ENCODE measurements around the gene ADAD2.

Gene ADAD2

DNA sequence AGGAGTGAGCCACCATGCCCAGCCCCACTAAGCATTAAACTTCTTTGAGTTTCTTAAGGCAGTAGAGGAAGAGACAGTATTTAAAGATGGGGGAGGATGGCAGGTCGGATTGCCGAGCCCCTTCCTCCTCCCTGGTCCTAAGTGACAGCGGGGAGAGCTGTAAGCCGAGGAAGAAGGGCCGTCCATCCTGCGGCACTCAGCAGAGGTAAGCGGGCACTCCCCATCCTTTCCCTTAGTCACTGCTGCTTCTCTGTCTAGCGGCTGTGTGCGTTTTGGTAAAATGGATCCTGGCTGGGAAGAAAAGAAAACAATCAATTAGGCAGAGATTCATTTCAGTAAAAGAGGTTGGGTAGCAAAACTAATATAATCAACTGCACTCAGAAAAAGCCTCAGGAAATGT, 31.9 kb upstream of the ADAD2 start:
- Histone ChIP-seq H3K27me3 (ENCODE audit: control insufficient read depth, insufficient read depth, low read length) (no peaks in the 10 kb centered on the region; the same call in 1 of the 2 replicates), H3K9me3 (ENCODE audit: control insufficient read depth, insufficient read depth, low read length) (no peaks in the 10 kb centered on the region), H3K9ac (ENCODE audit: low read depth, low read length) (no peak overlapping the region), H3K4me1 (ENCODE audit: control insufficient read depth, insufficient read depth, low read length) (no peaks in the 10 kb centered on the region), H3K4me3 (ENCODE audit: low read depth, low read length) (no peak overlapping the region), H3K36me3 (ENCODE audit: control insufficient read depth, insufficient read depth, low read length) (no peaks in the 10 kb centered on the region), H3K27ac (ENCODE audit: low read depth, low read length) (no peak overlapping the region)

DNA sequence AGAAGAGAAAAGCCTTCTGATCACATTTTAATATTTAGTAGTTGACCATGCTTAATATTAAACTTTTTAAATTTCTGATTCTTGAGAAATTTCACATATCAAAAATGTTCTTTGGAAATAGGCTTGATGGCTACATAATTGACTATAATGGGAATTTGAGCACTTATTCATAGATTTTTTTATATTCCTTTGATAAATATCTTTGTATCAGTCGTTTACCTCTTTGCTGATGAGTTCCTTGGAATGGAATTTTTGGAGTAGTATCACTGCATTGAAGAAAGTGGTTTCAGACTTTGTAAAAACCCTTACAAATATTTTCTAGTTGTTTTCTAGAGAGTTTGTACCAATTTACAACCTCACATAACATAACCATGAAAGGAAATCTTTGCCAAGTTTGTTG, 31.2 kb upstream of the ADAD2 start:
- H3K9me3 ChIP-seq (ENCODE audit: control insufficient read depth, insufficient read depth, low read length) = no peaks in the 10 kb centered on the region
- H3K27ac ChIP-seq (ENCODE audit: low read depth, low read length) = no peak overlapping the region
- no peak overlapping the region for H3K9ac ChIP-seq (ENCODE audit: low read depth, low read length)
- no peak overlapping the region for H3K4me3 ChIP-seq (ENCODE audit: low read depth, low read length)
- H3K4me1 ChIP-seq (ENCODE audit: control insufficient read depth, insufficient read depth, low read length) = no peaks in the 10 kb centered on the region
- peaks cover 4% of the 10 kb centered on the region; the same call in 1 of the 2 replicates for H3K27me3 ChIP-seq (ENCODE audit: control insufficient read depth, insufficient read depth, low read length)
- H3K36me3 ChIP-seq (ENCODE audit: control insufficient read depth, insufficient read depth, low read length) = no peaks in the 10 kb centered on the region

DNA sequence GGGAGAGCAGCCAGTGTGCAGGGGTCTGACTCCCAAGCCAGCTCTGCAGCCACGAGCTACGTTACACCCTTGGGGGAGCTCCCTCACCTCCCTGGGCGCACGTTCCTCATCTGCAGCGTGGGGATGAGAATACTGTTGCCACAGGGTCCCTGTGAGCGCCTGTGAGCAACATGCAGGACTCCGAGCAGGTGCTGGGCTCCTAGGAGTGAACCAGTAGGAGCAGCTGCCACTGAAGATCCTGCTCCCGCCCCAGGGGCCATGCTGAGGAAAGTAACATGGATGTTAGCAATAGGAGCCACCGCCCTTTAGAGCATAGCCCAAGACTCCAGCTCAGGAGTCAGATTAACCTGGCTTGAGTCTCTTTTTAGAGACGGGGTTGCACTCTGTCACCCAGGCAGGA, 29.9 kb upstream of the ADAD2 start:
- Histone ChIP-seq H3K4me3 (ENCODE audit: low read depth, low read length) (no peak overlapping the region), H3K27me3 (ENCODE audit: control insufficient read depth, insufficient read depth, low read length) (peaks cover 4% of the 10 kb centered on the region; the same call in 1 of the 2 replicates), H3K36me3 (ENCODE audit: control insufficient read depth, insufficient read depth, low read length) (no peaks in the 10 kb centered on the region), H3K4me1 (ENCODE audit: control insufficient read depth, insufficient read depth, low read length) (no peaks in the 10 kb centered on the region), H3K27ac (ENCODE audit: low read depth, low read length) (no peak overlapping the region), H3K9ac (ENCODE audit: low read depth, low read length) (no peak overlapping the region), H3K9me3 (ENCODE audit: control insufficient read depth, insufficient read depth, low read length) (no peaks in the 10 kb centered on the region)

DNA sequence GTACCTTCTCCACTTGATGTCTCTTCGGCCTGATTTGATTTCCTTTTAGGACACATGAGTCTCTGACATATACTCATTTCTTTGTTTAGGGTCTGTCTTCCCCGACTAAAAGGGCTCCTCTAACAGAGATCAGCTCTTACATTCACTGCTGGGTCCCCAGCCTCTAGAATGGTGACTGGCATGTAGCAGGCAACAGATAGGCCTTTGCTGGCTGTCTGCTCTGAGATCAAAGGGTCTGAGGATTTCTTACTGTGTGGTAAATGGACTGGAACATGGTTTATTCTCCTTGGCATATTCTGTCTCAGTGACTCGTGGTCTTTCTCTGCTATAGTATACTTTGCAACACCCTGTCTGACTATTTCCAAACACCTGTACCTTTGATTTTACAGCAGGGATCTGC, 29.2 kb upstream of the ADAD2 start:
- Histone ChIP-seq H3K4me1 (ENCODE audit: control insufficient read depth, insufficient read depth, low read length) (no peaks in the 10 kb centered on the region), H3K4me3 (ENCODE audit: low read depth, low read length) (no peak overlapping the region), H3K9ac (ENCODE audit: low read depth, low read length) (no peak overlapping the region), H3K27ac (ENCODE audit: low read depth, low read length) (no peak overlapping the region), H3K9me3 (ENCODE audit: control insufficient read depth, insufficient read depth, low read length) (no peaks in the 10 kb centered on the region), H3K36me3 (ENCODE audit: control insufficient read depth, insufficient read depth, low read length) (no peaks in the 10 kb centered on the region), H3K27me3 (ENCODE audit: control insufficient read depth, insufficient read depth, low read length) (peaks cover 4% of the 10 kb centered on the region; the same call in 1 of the 2 replicates)

DNA sequence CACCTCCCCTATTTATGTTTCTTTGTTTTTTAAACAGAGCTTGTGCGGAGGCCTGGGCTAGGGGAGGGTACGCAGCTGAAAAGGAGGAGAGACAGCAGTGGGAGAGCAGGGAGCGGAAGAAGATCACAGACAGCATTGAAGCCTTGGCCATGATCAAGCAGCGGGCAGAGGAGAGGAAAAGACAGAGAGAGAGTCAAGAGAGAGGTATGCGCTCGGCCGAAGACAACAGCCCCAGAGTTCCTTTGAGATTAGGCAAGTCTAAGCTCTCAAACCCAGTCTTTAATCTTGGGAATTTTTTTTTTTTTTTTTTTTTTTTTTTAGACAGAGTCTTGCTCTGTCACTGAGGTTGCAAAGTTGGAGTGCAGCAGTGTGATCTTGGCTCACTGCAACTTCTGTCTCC, 25.2 kb upstream of the ADAD2 start:
- H3K36me3 ChIP-seq (ENCODE audit: control insufficient read depth, insufficient read depth, low read length) = no peaks in the 10 kb centered on the region
- H3K27ac ChIP-seq (ENCODE audit: low read depth, low read length) = no peak overlapping the region
- peaks cover 3% of the 10 kb centered on the region; the same call in 1 of the 2 replicates for H3K4me1 ChIP-seq (ENCODE audit: control insufficient read depth, insufficient read depth, low read length)
- H3K9me3 ChIP-seq (ENCODE audit: control insufficient read depth, insufficient read depth, low read length) = no peaks in the 10 kb centered on the region
- H3K9ac ChIP-seq (ENCODE audit: low read depth, low read length) = no peak overlapping the region
- no peak overlapping the region for H3K4me3 ChIP-seq (ENCODE audit: low read depth, low read length)
- peaks cover 4% of the 10 kb centered on the region; the same call in 1 of the 2 replicates for H3K27me3 ChIP-seq (ENCODE audit: control insufficient read depth, insufficient read depth, low read length)

DNA sequence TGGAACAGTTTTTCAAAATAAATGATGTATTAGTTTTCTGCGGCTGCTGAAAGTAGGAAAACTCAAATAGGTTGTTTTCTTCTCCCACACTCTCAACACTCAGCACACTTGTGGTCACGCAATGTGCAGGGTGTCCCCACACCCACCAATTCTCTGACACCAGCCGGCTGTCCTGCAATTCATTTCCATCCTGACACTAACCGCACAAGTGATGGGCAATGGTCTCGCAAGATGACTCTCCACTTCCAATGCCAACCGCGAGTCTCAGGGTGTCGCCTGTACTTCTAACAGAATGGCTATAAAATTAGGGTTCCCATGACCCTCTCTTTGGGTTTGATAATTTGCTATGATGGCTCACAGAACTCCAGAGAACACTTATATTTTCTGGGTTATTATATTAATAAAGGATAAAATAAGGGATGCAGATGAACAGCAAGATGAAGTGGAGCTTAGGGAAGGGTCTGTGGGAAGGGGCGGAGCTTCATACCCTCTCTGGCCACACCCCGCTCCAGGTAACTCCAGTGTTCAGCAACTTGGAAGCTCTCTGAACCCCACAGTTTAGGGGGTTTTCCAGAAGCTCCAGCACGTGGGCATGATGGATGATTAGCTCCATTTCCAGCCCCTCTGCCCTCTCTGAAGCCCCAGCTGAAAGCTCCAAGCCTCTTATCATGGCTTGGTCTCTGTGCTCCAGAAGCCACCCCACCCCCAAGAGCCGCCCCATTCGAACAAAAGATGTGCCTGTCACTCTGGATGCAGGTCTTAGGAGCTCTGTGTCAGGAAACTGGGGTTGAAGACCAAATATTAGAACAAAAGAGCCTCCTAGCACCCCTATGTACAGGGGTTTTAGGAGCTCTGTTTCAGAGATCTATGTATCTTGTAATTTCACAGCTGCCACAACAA, 23.9 kb upstream of the ADAD2 start:
- H3K9me3 ChIP-seq (ENCODE audit: control insufficient read depth, insufficient read depth, low read length) = no peaks in the 10 kb centered on the region
- peaks cover 4% of the 10 kb centered on the region; the same call in 1 of the 2 replicates for H3K27me3 ChIP-seq (ENCODE audit: control insufficient read depth, insufficient read depth, low read length)
- no peak overlapping the region for H3K4me3 ChIP-seq (ENCODE audit: low read depth, low read length)
- no peak overlapping the region for H3K27ac ChIP-seq (ENCODE audit: low read depth, low read length)
- H3K4me1 ChIP-seq (ENCODE audit: control insufficient read depth, insufficient read depth, low read length) = peaks cover 3% of the 10 kb centered on the region; the same call in 1 of the 2 replicates
- no peak overlapping the region for H3K9ac ChIP-seq (ENCODE audit: low read depth, low read length)
- H3K36me3 ChIP-seq (ENCODE audit: control insufficient read depth, insufficient read depth, low read length) = no peaks in the 10 kb centered on the region

DNA sequence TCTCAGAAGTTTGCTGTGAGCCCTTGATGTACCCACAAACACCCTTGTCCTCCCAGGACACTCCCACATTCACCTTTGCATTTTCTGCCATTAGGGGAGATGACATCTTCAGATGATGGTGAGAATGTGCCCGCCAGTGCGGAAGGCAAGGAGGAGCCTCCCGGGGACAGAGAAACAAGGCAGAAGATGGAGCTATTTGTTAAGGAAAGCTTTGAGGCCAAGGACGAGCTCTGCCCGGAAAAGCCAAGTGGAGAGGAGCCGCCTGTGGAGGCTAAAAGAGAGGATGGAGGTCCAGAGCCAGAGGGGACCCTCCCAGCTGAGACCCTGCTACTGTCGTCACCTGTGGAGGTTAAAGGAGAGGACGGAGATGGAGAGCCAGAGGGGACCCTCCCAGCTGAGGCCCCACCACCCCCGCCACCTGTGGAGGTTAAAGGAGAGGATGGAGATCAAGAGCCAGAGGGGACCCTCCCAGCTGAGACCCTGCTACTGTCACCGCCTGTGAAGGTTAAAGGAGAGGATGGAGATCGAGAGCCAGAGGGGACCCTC, 21.1 kb upstream of the ADAD2 start:
- no peak overlapping the region for H3K9ac ChIP-seq (ENCODE audit: low read depth, low read length)
- H3K27me3 ChIP-seq (ENCODE audit: control insufficient read depth, insufficient read depth, low read length) = no peaks in the 10 kb centered on the region
- H3K4me1 ChIP-seq (ENCODE audit: control insufficient read depth, insufficient read depth, low read length) = peaks cover 3% of the 10 kb centered on the region; the same call in 1 of the 2 replicates
- no peaks in the 10 kb centered on the region for H3K9me3 ChIP-seq (ENCODE audit: control insufficient read depth, insufficient read depth, low read length)
- H3K36me3 ChIP-seq (ENCODE audit: control insufficient read depth, insufficient read depth, low read length) = no peaks in the 10 kb centered on the region
- H3K27ac ChIP-seq (ENCODE audit: low read depth, low read length) = no peak overlapping the region
- no peak overlapping the region for H3K4me3 ChIP-seq (ENCODE audit: low read depth, low read length)

DNA sequence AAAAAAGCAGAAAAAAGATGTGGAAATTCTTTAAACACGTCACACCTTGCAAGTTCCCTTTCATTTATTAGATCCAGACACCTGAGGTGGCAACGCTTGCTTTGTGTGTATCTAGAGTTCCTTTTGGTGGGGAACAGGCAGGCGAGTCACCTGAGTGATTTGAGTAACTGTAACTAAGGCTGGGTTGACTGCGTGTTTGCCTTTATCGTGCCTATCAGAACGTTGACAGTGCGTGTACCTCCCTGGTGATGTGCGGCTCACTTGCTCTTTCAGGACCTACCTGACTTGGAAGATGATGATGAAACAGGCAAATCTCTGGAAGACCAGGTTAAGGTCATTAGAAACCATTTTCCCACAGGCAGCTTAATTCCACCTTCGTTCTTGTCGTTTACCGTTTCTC, 16.6 kb upstream of the ADAD2 start:
- Histone ChIP-seq H3K27me3 (ENCODE audit: control insufficient read depth, insufficient read depth, low read length) (no peaks in the 10 kb centered on the region), H3K36me3 (ENCODE audit: control insufficient read depth, insufficient read depth, low read length) (peaks cover 20% of the 10 kb centered on the region), H3K9me3 (ENCODE audit: control insufficient read depth, insufficient read depth, low read length) (no peaks in the 10 kb centered on the region), H3K4me1 (ENCODE audit: control insufficient read depth, insufficient read depth, low read length) (no peaks in the 10 kb centered on the region), H3K9ac (ENCODE audit: low read depth, low read length) (no peak overlapping the region), H3K27ac (ENCODE audit: low read depth, low read length) (no peak overlapping the region), H3K4me3 (ENCODE audit: low read depth, low read length) (no peak overlapping the region)

DNA sequence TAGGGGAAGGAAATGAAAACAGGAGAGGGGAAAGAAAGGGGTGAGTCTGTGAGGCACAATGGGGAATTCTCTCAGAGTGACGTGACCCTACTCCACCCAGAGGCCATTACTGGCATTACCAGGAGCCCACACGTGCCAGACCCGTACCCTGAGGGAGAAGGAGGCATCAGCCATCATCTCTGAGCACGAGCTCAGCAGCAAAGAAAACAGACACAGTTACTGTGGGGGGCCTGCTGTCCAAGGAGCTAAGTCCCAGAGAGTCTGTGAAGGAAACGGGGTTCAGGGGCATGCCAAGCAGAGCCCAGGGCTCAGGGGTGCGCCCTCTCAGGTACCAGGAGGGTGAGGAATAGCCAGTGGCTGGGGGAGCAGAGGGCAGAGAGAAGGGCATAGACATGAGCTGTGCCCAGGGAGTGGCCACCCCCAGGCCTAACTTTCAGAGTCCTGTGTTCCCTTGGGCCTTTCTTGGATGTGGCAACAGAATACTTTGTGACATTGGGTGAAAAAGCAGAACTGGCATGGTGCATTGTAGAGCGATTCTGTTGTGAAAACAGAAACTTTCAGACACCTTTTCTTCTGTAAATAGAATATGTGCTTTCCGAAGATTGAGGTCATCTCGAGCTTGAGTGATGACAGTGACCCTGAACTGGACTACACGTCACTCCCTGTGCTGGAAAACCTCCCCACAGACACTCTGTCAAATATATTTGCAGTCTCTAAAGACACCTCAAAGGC, 15.4 kb upstream of the ADAD2 start:
- Histone ChIP-seq H3K9ac (ENCODE audit: low read depth, low read length) (no peak overlapping the region), H3K4me3 (ENCODE audit: low read depth, low read length) (no peak overlapping the region), H3K27me3 (ENCODE audit: control insufficient read depth, insufficient read depth, low read length) (no peaks in the 10 kb centered on the region), H3K27ac (ENCODE audit: low read depth, low read length) (no peak overlapping the region), H3K9me3 (ENCODE audit: control insufficient read depth, insufficient read depth, low read length) (no peaks in the 10 kb centered on the region), H3K4me1 (ENCODE audit: control insufficient read depth, insufficient read depth, low read length) (no peaks in the 10 kb centered on the region), H3K36me3 (ENCODE audit: control insufficient read depth, insufficient read depth, low read length) (peaks cover 30% of the 10 kb centered on the region)

DNA sequence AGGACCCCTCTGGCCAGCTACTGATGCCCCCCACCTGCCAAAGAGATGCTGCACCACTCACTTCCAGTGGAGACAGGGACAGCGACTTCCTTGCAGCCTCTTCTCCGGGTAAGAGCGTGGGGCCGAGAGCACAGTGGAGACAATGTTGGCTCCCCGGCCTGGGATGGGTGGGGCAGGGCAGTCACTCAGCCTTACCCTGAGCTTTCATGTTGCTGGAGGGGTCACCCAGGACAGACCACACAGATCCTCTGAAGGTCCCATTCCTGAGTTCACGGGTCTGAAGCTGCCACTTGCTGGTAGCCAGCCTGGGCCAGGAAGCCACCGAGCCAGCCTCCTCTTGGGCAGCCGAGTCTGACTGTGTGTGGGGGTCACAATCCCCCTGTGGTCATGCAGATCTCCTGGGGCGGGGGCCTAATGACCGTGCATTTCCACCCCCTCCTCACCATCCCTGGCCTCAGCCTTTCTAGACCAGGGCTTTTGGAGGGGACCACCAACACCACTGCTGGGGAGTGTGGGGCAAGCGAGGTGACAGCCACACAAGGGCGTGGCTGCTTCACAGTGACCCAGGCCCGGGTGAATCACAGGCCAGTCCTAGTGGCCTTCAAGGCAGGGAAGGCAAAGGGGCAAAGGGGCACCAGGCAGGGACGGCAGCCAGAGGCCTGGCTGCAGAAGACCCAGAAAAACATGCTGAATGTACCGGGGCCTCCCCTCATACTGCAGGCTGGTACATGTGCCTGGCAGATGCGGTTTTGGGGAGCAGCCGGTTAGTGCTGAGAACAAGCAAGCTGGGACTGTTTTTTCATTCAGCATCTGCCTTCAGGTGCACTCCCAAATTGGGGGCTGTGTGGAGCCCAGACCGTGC, 14.5 kb upstream of the ADAD2 start:
- no peaks in the 10 kb centered on the region for H3K4me1 ChIP-seq (ENCODE audit: control insufficient read depth, insufficient read depth, low read length)
- peaks cover 39% of the 10 kb centered on the region for H3K36me3 ChIP-seq (ENCODE audit: control insufficient read depth, insufficient read depth, low read length)
- H3K9me3 ChIP-seq (ENCODE audit: control insufficient read depth, insufficient read depth, low read length) = no peaks in the 10 kb centered on the region
- H3K4me3 ChIP-seq (ENCODE audit: low read depth, low read length) = no peak overlapping the region
- H3K9ac ChIP-seq (ENCODE audit: low read depth, low read length) = no peak overlapping the region
- H3K27ac ChIP-seq (ENCODE audit: low read depth, low read length) = no peak overlapping the region
- H3K27me3 ChIP-seq (ENCODE audit: control insufficient read depth, insufficient read depth, low read length) = no peaks in the 10 kb centered on the region
